ENCODE measurements around the gene TMTC4.

- TF ChIP-seq, protein P1, sequence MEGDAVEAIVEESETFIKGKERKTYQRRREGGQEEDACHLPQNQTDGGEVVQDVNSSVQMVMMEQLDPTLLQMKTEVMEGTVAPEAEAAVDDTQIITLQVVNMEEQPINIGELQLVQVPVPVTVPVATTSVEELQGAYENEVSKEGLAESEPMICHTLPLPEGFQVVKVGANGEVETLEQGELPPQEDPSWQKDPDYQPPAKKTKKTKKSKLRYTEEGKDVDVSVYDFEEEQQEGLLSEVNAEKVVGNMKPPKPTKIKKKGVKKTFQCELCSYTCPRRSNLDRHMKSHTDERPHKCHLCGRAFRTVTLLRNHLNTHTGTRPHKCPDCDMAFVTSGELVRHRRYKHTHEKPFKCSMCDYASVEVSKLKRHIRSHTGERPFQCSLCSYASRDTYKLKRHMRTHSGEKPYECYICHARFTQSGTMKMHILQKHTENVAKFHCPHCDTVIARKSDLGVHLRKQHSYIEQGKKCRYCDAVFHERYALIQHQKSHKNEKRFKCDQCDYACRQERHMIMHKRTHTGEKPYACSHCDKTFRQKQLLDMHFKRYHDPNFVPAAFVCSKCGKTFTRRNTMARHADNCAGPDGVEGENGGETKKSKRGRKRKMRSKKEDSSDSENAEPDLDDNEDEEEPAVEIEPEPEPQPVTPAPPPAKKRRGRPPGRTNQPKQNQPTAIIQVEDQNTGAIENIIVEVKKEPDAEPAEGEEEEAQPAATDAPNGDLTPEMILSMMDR (conservative IDR thresholded peaks at IDR 0.05; ENCODE audit: low read length) = no peak
- TF ChIP-seq EZH2phosphoT487 (IDR thresholded peaks at IDR 0.05; ENCODE audit: borderline replicate concordance, low read depth, low read length) = no peak
These were observed 10.3 kb downstream of the TMTC4 start for GRCh38 chr13:100664171-100664900.
